NT2/D1 (cell line): Measurements from ENCODE around the gene DQX1.

Source experiments
- YY1 ChIP-seq: IDR thresholded peaks from 2 replicates; pipeline ENCODE4 v1.6.1; 2011; ENCODE audit not compliant: insufficient read length, insufficient read depth
- ZNF274 ChIP-seq: IDR thresholded peaks from 2 replicates; pipeline ENCODE4 v1.6.1; 2011; ENCODE audit warnings: mild to moderate bottlenecking, low read depth, low read length

DNA sequence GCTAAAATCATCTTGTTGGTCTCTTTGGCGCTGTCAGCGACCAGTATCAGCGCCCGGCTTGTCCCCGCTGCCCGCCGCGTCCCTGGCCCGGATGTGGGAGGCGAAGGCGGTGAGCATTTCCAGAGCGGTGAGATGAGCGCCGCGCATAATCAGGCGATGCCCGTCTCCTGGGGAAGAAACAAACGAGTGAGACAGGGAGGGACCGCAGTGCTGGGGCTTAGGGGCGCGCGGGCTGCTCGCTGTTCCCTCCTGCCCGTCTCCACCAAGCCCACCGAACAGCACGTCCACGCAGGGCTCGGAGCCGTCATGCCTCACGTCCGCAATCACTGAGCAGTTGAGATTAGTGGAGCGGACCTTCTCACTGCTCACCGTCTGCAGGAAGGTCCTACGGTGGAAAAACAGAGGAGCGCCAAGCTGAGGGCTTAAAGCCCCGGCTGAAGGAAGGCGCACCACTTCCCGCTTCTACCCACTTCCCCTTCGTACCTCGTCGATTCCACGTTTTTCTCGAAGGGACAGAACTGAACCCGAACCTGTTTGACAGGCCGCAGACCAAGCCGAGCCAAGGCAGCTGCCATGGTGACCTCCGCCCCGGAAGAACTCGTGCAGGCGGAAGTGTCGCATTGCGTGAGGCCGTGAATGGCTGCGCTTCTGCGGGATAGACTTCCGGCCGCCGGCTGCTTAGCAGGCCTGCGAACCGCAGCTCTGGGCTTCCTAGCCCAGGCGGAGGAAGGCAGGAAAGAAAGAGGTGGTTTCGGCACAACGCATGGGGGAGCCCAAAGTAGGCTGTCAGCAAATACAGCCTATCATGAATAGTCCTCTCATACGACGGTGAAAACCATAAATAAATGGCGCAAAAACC is 53.7 kb downstream of the DQX1 start, which contains the start of gene MRPL53:
- TF ChIP-seq YY1, result peak; percentile 74
- TF ChIP-seq ZNF274, result no peak
